Measurements from ENCODE around the gene GTF3C1. TPM values are rescaled to one million over a fixed set of nuclear protein-coding genes. Genes with fewer than 3 reads are reported as not detected.

Gene GTF3C1
- total and polyA plus RNA-seq, 2 of the 8 experiments (the other 6 are each of a cell fraction or from before 2014, with no cell fraction given) = 89.3 to 126 TPM

DNA sequence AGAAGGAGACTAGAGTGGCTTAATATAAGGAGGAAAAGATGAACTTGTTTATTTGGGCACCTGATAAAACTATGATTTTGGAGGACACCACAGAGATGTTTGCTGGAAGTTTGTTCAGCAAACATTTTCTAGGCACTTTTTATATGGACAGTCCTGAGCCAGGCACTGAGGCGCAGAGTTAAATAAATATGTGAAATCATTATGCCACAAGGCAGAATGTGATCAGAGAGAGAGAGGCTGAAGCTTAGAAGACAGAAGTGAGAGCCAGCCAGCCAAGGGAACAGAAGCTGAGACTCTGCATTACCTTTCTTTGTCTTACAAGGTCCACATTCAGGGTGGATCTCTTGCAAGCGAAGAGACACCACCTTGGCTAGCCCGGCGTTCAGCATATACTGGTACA lies 21.4 kb downstream of the GTF3C1 start (continued):
- TF ChIP-seq E2F6 (IDR thresholded peaks at IDR 0.05) (no peak), ASH2L (IDR thresholded peaks at IDR 0.05; ENCODE audit: low read length) (no peak)
